ENCODE measurements around the gene LPAR4.
A peak's percentile ranks its signal among the peaks of the same experiment; 100 is the strongest.

The LPAR4 gene

GRCh38 chrX:78747489-78747888, at the start of gene LPAR4:
Gene LPAR4 (plus strand): TSS chrX:78747720. CDS start chrX:78754870, 7,150 bp downstream.
- FAIRE-seq (no peak), DNase-seq (ENCODE audit: insufficient read length, low spot score) (no peak)
- TF ChIP-seq POLR2A (IDR thresholded peaks at IDR 0.05; ENCODE audit: low read depth, low read length) = no peak

- FAIRE-seq (no peak), DNase-seq (ENCODE audit: insufficient read length, low spot score) (no peak)
- TF ChIP-seq POLR2A (IDR thresholded peaks at IDR 0.05; ENCODE audit: low read depth, low read length) = no peak
Observed at GRCh38 chrX:78706071-78706470, 41.4 kb upstream of the LPAR4 start.

GRCh38 chrX:78708262-78708661, 39.3 kb upstream of the LPAR4 start:
- FAIRE-seq = no peak
- no peak for TF ChIP-seq POLR2A (IDR thresholded peaks at IDR 0.05; ENCODE audit: low read depth, low read length)
- peak; percentile 1 for DNase-seq (ENCODE audit: insufficient read length, low spot score)

GRCh38 chrX:78708816-78709215, 38.7 kb upstream of the LPAR4 start:
- no peak for DNase-seq (ENCODE audit: insufficient read length, low spot score)
- FAIRE-seq = no peak

GRCh38 chrX:78710171-78710570, 37.3 kb upstream of the LPAR4 start:
- no peak for FAIRE-seq
- TF ChIP-seq POLR2A (IDR thresholded peaks at IDR 0.05; ENCODE audit: low read depth, low read length) = no peak
- DNase-seq (ENCODE audit: insufficient read length, low spot score) = no peak

More at GRCh38 chrX:78708816-78709215, 38.7 kb upstream of the LPAR4 start:
- no peak for TF ChIP-seq POLR2A (IDR thresholded peaks at IDR 0.05; ENCODE audit: low read depth, low read length)

GRCh38 chrX:78712336-78712735, 35.2 kb upstream of the LPAR4 start:
- no peak for DNase-seq (ENCODE audit: insufficient read length, low spot score)
- FAIRE-seq = no peak
- TF ChIP-seq POLR2A (IDR thresholded peaks at IDR 0.05; ENCODE audit: low read depth, low read length) = no peak

GRCh38 chrX:78725287-78725686, 22.2 kb upstream of the LPAR4 start:
- TF ChIP-seq POLR2A (IDR thresholded peaks at IDR 0.05; ENCODE audit: low read depth, low read length) = no peak
- DNase-seq (ENCODE audit: insufficient read length, low spot score) (no peak), FAIRE-seq (no peak)

GRCh38 chrX:78746496-78746895, 1.0 kb upstream of the LPAR4 start:
- TF ChIP-seq POLR2A (IDR thresholded peaks at IDR 0.05; ENCODE audit: low read depth, low read length) = no peak
- no peak for DNase-seq (ENCODE audit: insufficient read length, low spot score)
- FAIRE-seq = no peak

GRCh38 chrX:78747971-78748370, 451 bp downstream of the LPAR4 start:
- DNase-seq (ENCODE audit: insufficient read length, low spot score) = no peak
- FAIRE-seq = no peak
- no peak for TF ChIP-seq POLR2A (IDR thresholded peaks at IDR 0.05; ENCODE audit: low read depth, low read length)

- no peak for FAIRE-seq
- no peak for TF ChIP-seq POLR2A (IDR thresholded peaks at IDR 0.05; ENCODE audit: low read depth, low read length)
- no peak for DNase-seq (ENCODE audit: insufficient read length, low spot score)
Observed at GRCh38 chrX:78748846-78749245, 1.3 kb downstream of the LPAR4 start.

GRCh38 chrX:78753571-78753970, 6.1 kb downstream of the LPAR4 start:
- DNase-seq (ENCODE audit: insufficient read length, low spot score) (no peak), FAIRE-seq (no peak)
- no peak for TF ChIP-seq POLR2A (IDR thresholded peaks at IDR 0.05; ENCODE audit: low read depth, low read length)

GRCh38 chrX:78754917-78755316, 7.4 kb downstream of the LPAR4 start:
- no peak for TF ChIP-seq POLR2A (IDR thresholded peaks at IDR 0.05; ENCODE audit: low read depth, low read length)
- no peak for DNase-seq (ENCODE audit: insufficient read length, low spot score)
- no peak for FAIRE-seq

GRCh38 chrX:78759081-78759480, 11.6 kb downstream of the LPAR4 start:
- TF ChIP-seq POLR2A (IDR thresholded peaks at IDR 0.05; ENCODE audit: low read depth, low read length) = no peak
- DNase-seq (ENCODE audit: insufficient read length, low spot score) = no peak
- FAIRE-seq = no peak

GRCh38 chrX:78769101-78769755, 21.7 kb downstream of the LPAR4 start:
- TF ChIP-seq POLR2A (IDR thresholded peaks at IDR 0.05; ENCODE audit: low read depth, low read length) = no peak
- DNase-seq (ENCODE audit: insufficient read length, low spot score) (no peak), FAIRE-seq (no peak)

- no peak for TF ChIP-seq POLR2A (IDR thresholded peaks at IDR 0.05; ENCODE audit: low read depth, low read length)
- no peak for DNase-seq (ENCODE audit: insufficient read length, low spot score)
- no peak for FAIRE-seq
Observed at GRCh38 chrX:78769946-78770345, 22.4 kb downstream of the LPAR4 start.

- FAIRE-seq (no peak), DNase-seq (ENCODE audit: insufficient read length, low spot score) (no peak)
- TF ChIP-seq POLR2A (IDR thresholded peaks at IDR 0.05; ENCODE audit: low read depth, low read length) = no peak
Observed at GRCh38 chrX:78796916-78797315, 49.4 kb downstream of the LPAR4 start.
